Left renal pelvis (tissue), 4 donors: ENCODE results near the gene RETREG2. TPM values are rescaled to one million over a fixed set of nuclear protein-coding genes. Genes with fewer than 3 reads are reported as not detected.
"Not testable (repeated sequence)": the region's sequence is repeated elsewhere in the genome, so short reads cannot be mapped to it uniquely, and the experiment has no call there.

Experiments used
- DNase-seq, 4 donors: peaks; one replicate each; pipeline ENCODE4 v3.0.0-alpha.2; 2013; ENCODE audit warnings: low read depth in 4 of 4, low spot score in 3 of 4
- polyA plus RNA-seq, 4 donors: library from polyadenylated mRNA; unstranded; fragments of 120-200 nt; gene quantifications; one replicate each; pipeline ENCODE4 v1.2.1, GENCODE V29; 2013; ENCODE audit not compliant: insufficient read length in 4 of 4

Gene RETREG2
- polyA plus RNA-seq, 4 donors = 85.1 to 120 (median 111) TPM

- no peak for DNase-seq
Observed at GRCh38 chr2:219186754-219187456, 8.8 kb downstream of the RETREG2 start.

- DNase-seq = no peak
Observed at GRCh38 chr2:219197388-219197787, 19.3 kb downstream of the RETREG2 start.

- DNase-seq = no peak
Observed at GRCh38 chr2:219198974-219199373, 20.9 kb downstream of the RETREG2 start.

GRCh38 chr2:219199470-219200211, 21.6 kb downstream of the RETREG2 start:
- DNase-seq = no peak

GRCh38 chr2:219200502-219201326, 22.6 kb downstream of the RETREG2 start:
- DNase-seq = not testable (repeated sequence)

- DNase-seq = not testable (repeated sequence)
Observed at GRCh38 chr2:219201331-219201730, 23.3 kb downstream of the RETREG2 start.

- DNase-seq = no peak
Observed at GRCh38 chr2:219204425-219205164, 26.5 kb downstream of the RETREG2 start.

GRCh38 chr2:219205165-219205538, 27.1 kb downstream of the RETREG2 start:
- DNase-seq = no peak

- no peak for DNase-seq
Observed at GRCh38 chr2:219205981-219206327, 27.9 kb downstream of the RETREG2 start.

- peak; percentile 86 to 91 (median 90) for DNase-seq
Observed at GRCh38 chr2:219206328-219207133, 28.5 kb downstream of the RETREG2 start, which contains the start of gene ZFAND2B. Gene ZFAND2B (plus strand): TSS chr2:219206782. CDS start chr2:219206988, 206 bp downstream.

- no peak for DNase-seq
Observed at GRCh38 chr2:219207134-219207883, 29.2 kb downstream of the RETREG2 start.

GRCh38 chr2:219207884-219208740, 30.0 kb downstream of the RETREG2 start:
- no peak for DNase-seq

- no peak for DNase-seq
Observed at GRCh38 chr2:219209236-219210195, 31.4 kb downstream of the RETREG2 start.

- no peak for DNase-seq
Observed at GRCh38 chr2:219210196-219210885, 32.3 kb downstream of the RETREG2 start.

GRCh38 chr2:219210886-219211362, 32.8 kb downstream of the RETREG2 start:
- DNase-seq = no peak

- DNase-seq = no peak
Observed at GRCh38 chr2:219213026-219213415, 34.9 kb downstream of the RETREG2 start.
